ENCODE measurements around the gene BST2. TPM values are rescaled to one million over a fixed set of nuclear protein-coding genes. Genes with fewer than 3 reads are reported as not detected.

The BST2 gene
- total RNA-seq, 1 donor from 2014 or later: 44.8 TPM

DNA sequence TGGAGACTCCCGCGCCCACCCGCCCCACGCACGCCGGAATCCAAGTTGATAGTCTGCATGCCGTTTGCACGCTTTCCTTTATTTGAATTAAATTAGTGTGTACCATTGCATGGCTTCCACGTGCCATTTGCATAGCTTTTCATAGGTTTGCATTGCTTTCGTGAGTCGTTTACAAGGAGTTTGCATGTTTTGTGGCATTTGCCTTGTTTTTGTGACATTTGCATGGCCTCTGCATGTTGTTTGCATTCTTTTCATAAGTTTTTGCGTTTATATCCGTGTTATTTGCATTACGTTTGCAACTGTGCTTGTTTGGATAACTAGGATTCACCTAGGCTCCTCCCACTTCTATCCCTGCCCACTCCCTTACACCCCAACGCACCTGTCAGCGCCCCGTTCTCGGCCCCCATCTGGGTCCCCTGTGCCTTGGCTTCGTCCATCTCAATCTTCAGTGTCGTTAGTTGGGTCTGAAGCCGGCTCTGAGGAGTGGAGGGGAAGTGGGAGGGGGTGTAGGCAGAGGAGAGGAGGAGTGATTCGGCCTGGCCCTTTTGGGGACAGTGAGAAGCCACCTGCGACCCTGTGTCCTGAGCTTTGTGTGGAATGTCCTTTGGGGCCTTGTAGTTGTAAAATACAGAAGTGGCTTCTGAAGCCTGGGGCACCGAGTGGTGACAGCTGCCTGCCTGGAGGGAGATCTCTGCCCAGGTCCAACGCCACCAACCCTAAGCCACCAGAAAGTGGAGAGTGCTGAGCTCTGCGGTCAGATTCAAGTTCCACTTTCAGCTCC is 13.9 kb downstream of the BST2 start:
- Histone ChIP-seq H3K9ac (no peak overlapping the region), H3K27ac (no peak overlapping the region), H4K20me1 (ENCODE audit: low read depth) (no peaks in the 10 kb centered on the region), H3K4me1 (no peaks in the 10 kb centered on the region), H3F3A (ENCODE audit: low read depth) (peaks cover 26% of the 10 kb centered on the region), H3K27me3 (peaks cover 14% of the 10 kb centered on the region), H3K79me2 (ENCODE audit: low read depth) (no peaks in the 10 kb centered on the region), H3K9me3 (ENCODE audit: low read depth) (peaks cover 4% of the 10 kb centered on the region), H3K4me3 (peak overlapping the region; percentile 63), H2AFZ (replicated peaks) (peak overlapping the region; percentile 89), H3K36me3 (no peaks in the 10 kb centered on the region), H3K4me2 (peak overlapping the region; percentile 97)
- Mint-ChIP-seq H3K9me3 (peaks cover 8% of the 10 kb centered on the region), H3K4me1 (peaks cover 18% of the 10 kb centered on the region), H3K4me3 (peak overlapping the region; percentile 81), H3K27me3 (ENCODE audit: insufficient read depth, low read depth) (peaks cover 17% of the 10 kb centered on the region), H3K27ac (no peak overlapping the region), H3K36me3 (no peaks in the 10 kb centered on the region)
- no peak for TF ChIP-seq EZH2phosphoT487 (IDR thresholded peaks at IDR 0.05)
- TF ChIP-seq, protein P1, sequence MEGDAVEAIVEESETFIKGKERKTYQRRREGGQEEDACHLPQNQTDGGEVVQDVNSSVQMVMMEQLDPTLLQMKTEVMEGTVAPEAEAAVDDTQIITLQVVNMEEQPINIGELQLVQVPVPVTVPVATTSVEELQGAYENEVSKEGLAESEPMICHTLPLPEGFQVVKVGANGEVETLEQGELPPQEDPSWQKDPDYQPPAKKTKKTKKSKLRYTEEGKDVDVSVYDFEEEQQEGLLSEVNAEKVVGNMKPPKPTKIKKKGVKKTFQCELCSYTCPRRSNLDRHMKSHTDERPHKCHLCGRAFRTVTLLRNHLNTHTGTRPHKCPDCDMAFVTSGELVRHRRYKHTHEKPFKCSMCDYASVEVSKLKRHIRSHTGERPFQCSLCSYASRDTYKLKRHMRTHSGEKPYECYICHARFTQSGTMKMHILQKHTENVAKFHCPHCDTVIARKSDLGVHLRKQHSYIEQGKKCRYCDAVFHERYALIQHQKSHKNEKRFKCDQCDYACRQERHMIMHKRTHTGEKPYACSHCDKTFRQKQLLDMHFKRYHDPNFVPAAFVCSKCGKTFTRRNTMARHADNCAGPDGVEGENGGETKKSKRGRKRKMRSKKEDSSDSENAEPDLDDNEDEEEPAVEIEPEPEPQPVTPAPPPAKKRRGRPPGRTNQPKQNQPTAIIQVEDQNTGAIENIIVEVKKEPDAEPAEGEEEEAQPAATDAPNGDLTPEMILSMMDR (IDR thresholded peaks at IDR 0.05): no peak
- no peak for TF ChIP-seq EZH2 (IDR thresholded peaks at IDR 0.05)
- DNase-seq (ENCODE audit: low spot score): peak; percentile 31

DNA sequence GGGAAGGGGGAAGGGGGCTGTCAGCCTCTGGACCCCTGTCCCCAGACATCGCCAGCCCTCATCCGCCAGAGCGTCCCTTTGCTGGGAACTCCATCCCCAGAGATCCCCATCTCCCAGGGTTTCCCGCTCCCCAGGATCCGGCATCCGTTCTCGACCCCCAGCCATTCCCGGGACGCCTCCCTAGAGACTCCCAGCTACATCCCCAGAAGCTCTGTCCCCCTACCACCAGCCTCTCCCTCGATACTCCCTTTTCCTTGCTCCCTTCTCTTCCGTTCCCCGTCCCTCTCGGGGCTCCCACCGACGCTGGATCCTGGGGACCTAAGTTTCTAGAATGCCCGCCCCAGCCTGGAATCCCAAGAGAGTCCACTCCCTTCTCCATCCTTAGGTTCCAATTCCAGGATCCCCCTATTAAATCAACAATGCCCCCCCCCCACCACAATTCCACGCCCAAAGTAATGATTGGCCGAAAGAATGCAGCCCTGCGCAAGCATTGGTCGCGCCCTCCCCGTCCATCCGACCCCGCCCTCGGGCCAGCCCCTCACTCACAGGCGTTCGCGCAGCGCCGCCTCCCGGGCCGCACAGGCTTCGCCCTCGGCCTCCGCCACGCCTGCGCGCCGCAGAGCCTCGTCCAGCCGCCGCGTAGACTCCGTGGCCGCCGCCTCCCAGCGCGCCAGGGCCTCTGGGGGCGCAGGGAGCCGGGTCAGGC is 14.6 kb downstream of the BST2 start:
- peaks cover 18% of the 10 kb centered on the region for H3K4me1 Mint-ChIP-seq
- H3K36me3 Mint-ChIP-seq: no peaks in the 10 kb centered on the region
- Histone ChIP-seq H3K79me2 (ENCODE audit: low read depth) (no peaks in the 10 kb centered on the region), H3K4me1 (no peaks in the 10 kb centered on the region), H3F3A (ENCODE audit: low read depth) (peaks cover 26% of the 10 kb centered on the region), H3K36me3 (no peaks in the 10 kb centered on the region), H3K4me3 (peak overlapping the region; percentile 63), H4K20me1 (ENCODE audit: low read depth) (no peaks in the 10 kb centered on the region), H3K27ac (no peak overlapping the region), H2AFZ (replicated peaks) (peak overlapping the region; percentile 74), H3K9ac (no peak overlapping the region), H3K9me3 (ENCODE audit: low read depth) (peaks cover 4% of the 10 kb centered on the region), H3K4me2 (peak overlapping the region; percentile 97), H3K27me3 (peaks cover 14% of the 10 kb centered on the region)
- H3K27me3 Mint-ChIP-seq (ENCODE audit: insufficient read depth, low read depth): peaks cover 20% of the 10 kb centered on the region
- peak overlapping the region; percentile 96 for H3K4me3 Mint-ChIP-seq
- TF ChIP-seq EZH2 (IDR thresholded peaks at IDR 0.05): no peak
- TF ChIP-seq EZH2phosphoT487 (IDR thresholded peaks at IDR 0.05): no peak
- TF ChIP-seq, protein P1 (IDR thresholded peaks at IDR 0.05): peak; percentile 75
- no peak overlapping the region for H3K27ac Mint-ChIP-seq
- DNase-seq (ENCODE audit: low spot score): peak; percentile 99
- peaks cover 8% of the 10 kb centered on the region for H3K9me3 Mint-ChIP-seq

DNA sequence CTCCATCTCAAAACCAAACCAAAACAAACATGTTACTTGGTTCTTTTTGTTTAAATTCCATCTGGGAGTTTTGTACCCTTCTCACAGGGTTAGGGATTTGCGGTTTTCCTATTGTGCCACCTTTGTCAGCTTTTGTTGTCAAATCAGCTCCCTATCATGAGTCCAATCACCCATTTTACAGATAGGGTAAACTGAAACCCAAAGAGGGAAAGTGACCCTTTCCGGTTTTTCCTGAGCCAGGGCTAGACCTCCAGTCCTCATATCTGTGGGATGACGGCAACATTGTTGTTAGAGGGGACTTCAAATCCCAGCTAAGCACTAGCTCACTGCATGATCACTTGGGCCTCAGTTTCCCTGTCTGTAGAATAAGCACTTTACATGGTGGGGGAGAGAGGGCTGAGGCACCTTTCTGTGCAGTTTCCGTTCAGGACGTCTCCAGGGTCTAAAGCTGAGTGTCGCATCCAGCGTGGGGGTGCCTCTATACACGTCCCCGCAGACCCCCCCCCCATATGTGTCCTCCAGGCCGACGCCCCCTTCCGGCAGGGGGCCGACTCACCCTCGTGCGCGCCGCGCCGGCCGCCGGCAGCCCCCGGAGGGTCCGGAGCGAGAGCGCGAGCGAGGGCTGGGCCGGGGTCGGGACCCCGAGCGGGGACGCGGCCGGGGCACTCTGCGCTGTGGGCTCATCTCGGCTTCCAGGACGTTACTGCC is 15.3 kb downstream of the BST2 start:
- Histone ChIP-seq H3K27ac (no peak overlapping the region), H3K4me2 (peak overlapping the region; percentile 83), H3K79me2 (ENCODE audit: low read depth) (no peaks in the 10 kb centered on the region), H3K4me1 (no peaks in the 10 kb centered on the region), H3F3A (ENCODE audit: low read depth) (peaks cover 26% of the 10 kb centered on the region), H4K20me1 (ENCODE audit: low read depth) (no peaks in the 10 kb centered on the region), H3K27me3 (peaks cover 14% of the 10 kb centered on the region), H2AFZ (replicated peaks) (peak overlapping the region; percentile 74), H3K9ac (no peak overlapping the region), H3K36me3 (no peaks in the 10 kb centered on the region), H3K9me3 (ENCODE audit: low read depth) (peaks cover 4% of the 10 kb centered on the region), H3K4me3 (peak overlapping the region; percentile 63)
- no peak overlapping the region for H3K27ac Mint-ChIP-seq
- peaks cover 15% of the 10 kb centered on the region for H3K4me1 Mint-ChIP-seq
- H3K4me3 Mint-ChIP-seq: peak overlapping the region; percentile 96
- H3K36me3 Mint-ChIP-seq: no peaks in the 10 kb centered on the region
- H3K27me3 Mint-ChIP-seq (ENCODE audit: insufficient read depth, low read depth): peaks cover 23% of the 10 kb centered on the region
- H3K9me3 Mint-ChIP-seq: peaks cover 8% of the 10 kb centered on the region
- TF ChIP-seq EZH2phosphoT487 (IDR thresholded peaks at IDR 0.05): no peak
- TF ChIP-seq, protein P1 (IDR thresholded peaks at IDR 0.05): peak; percentile 50
- peak; percentile 10 for TF ChIP-seq EZH2 (IDR thresholded peaks at IDR 0.05)
- DNase-seq (ENCODE audit: low spot score): no peak

Data from neural progenitor cell (in vitro differentiated cells).